Germinal center (tissue), 1 donor: ENCODE measurements around the gene ALKBH6.

Source experiments
- DNase-seq: peaks from one replicate; pipeline ENCODE4 v3.0.0; 2012; ENCODE audit warnings: mixed read lengths, low spot score

The ALKBH6 gene

GRCh38 chr19:36030264-36031148 is 16.5 kb upstream of the ALKBH6 start:
- DNase-seq, result no peak

GRCh38 chr19:36028313-36029041 is 14.5 kb upstream of the ALKBH6 start:
- DNase-seq, result no peak

- no peak for DNase-seq
These were observed 13.7 kb upstream of the ALKBH6 start for GRCh38 chr19:36027696-36028095.

GRCh38 chr19:36026091-36026876 is 12.3 kb upstream of the ALKBH6 start:
- no peak for DNase-seq

- DNase-seq, result no peak
These were observed 11.5 kb upstream of the ALKBH6 start for GRCh38 chr19:36025541-36025940.

GRCh38 chr19:36023432-36023831 is 9.4 kb upstream of the ALKBH6 start:
- DNase-seq, result no peak

- no peak for DNase-seq
These were observed 5.2 kb upstream of the ALKBH6 start for GRCh38 chr19:36019061-36019670.

GRCh38 chr19:36013280-36014011 is 567 bp downstream of the ALKBH6 start:
- DNase-seq, result no peak

GRCh38 chr19:36010402-36010801 is 3.6 kb downstream of the ALKBH6 start:
- no peak for DNase-seq

GRCh38 chr19:36009633-36010379 is 4.2 kb downstream of the ALKBH6 start:
- DNase-seq, result no peak

- DNase-seq, result peak; percentile 51
These were observed 4.8 kb downstream of the ALKBH6 start for GRCh38 chr19:36009220-36009619.

- DNase-seq, result no peak
These were observed 5.6 kb downstream of the ALKBH6 start, which contains the start of gene SYNE4 for GRCh38 chr19:36008336-36008978. SYNE4 (minus strand) TSS chr19:36008813; CDS start chr19:36008681, 132 bp downstream.

- no peak for DNase-seq
These were observed 7.1 kb downstream of the ALKBH6 start for GRCh38 chr19:36006955-36007354.

- no peak for DNase-seq
These were observed 10.7 kb downstream of the ALKBH6 start for GRCh38 chr19:36003284-36003683.

- DNase-seq, result no peak
These were observed 12.4 kb downstream of the ALKBH6 start for GRCh38 chr19:36001605-36002004.

- no peak for DNase-seq
These were observed 17.2 kb downstream of the ALKBH6 start for GRCh38 chr19:35996777-35997176.

GRCh38 chr19:35995048-35995993 is 18.7 kb downstream of the ALKBH6 start, which contains the start of gene SDHAF1:
SDHAF1 (plus strand) TSS chr19:35995188; CDS start chr19:35995275, 87 bp downstream.
- peak; percentile 96 for DNase-seq

- DNase-seq, result no peak
These were observed 20.0 kb downstream of the ALKBH6 start for GRCh38 chr19:35993923-35994598.
